Measurements from ENCODE around the gene UAP1L1.

The UAP1L1 gene

DNA sequence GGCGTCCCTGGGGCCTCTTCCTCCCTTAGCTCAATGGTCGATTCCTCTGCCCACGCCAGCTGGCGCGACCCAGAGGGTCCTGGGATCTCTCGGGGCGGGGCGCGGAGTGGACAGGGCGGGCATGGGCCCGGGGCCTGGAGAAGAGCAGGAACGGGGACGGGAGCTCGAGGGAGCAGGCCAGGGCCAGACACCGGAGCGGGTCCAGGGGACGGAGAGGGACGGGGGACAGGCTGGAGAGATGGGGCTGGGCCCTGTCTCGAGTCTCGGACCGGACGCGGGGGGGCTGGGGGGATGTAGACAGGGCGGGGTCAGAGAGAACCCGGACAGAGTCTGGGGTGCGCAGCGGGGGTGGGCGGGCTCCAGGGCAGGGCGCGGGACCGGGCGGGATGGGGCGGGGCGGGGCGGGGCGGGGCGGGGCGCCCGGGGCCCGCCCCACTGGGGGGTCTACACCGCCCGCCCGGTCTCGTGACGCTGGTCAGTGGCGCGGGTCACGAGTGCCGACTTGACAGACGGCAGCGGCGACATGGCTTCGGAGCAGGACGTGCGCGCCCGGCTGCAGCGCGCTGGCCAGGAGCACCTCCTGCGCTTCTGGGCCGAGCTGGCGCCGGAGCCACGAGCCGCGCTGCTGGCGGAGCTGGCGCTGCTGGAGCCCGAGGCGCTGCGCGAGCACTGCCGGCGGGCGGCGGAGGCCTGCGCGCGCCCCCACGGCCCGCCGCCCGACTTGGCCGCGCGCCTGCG is at the start of gene UAP1L1:
UAP1L1 (plus strand) TSS at position 508 of the 738 bp plus-strand sequence; CDS start at position 524, 16 bp downstream.
- Histone ChIP-seq H3K4me3 (replicated peaks; ENCODE audit: low read depth, low read length) (peak within 1 kb of the TSS; percentile 73), H3K36me3 (ENCODE audit: control insufficient read depth, insufficient read depth, low read length) (peaks cover 14% of the 10 kb centered on the region), H3K27me3 (replicated peaks; ENCODE audit: control insufficient read depth, insufficient read depth, low read length) (no peaks in the 10 kb centered on the region)
- TF ChIP-seq, protein P1, sequence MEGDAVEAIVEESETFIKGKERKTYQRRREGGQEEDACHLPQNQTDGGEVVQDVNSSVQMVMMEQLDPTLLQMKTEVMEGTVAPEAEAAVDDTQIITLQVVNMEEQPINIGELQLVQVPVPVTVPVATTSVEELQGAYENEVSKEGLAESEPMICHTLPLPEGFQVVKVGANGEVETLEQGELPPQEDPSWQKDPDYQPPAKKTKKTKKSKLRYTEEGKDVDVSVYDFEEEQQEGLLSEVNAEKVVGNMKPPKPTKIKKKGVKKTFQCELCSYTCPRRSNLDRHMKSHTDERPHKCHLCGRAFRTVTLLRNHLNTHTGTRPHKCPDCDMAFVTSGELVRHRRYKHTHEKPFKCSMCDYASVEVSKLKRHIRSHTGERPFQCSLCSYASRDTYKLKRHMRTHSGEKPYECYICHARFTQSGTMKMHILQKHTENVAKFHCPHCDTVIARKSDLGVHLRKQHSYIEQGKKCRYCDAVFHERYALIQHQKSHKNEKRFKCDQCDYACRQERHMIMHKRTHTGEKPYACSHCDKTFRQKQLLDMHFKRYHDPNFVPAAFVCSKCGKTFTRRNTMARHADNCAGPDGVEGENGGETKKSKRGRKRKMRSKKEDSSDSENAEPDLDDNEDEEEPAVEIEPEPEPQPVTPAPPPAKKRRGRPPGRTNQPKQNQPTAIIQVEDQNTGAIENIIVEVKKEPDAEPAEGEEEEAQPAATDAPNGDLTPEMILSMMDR (IDR thresholded peaks at IDR 0.05; ENCODE audit: insufficient read depth, low read length, poor library complexity, severe bottlenecking) = no peak
- DNase-seq (ENCODE audit: extremely low read depth, insufficient read length) = peak; percentile 77

DNA sequence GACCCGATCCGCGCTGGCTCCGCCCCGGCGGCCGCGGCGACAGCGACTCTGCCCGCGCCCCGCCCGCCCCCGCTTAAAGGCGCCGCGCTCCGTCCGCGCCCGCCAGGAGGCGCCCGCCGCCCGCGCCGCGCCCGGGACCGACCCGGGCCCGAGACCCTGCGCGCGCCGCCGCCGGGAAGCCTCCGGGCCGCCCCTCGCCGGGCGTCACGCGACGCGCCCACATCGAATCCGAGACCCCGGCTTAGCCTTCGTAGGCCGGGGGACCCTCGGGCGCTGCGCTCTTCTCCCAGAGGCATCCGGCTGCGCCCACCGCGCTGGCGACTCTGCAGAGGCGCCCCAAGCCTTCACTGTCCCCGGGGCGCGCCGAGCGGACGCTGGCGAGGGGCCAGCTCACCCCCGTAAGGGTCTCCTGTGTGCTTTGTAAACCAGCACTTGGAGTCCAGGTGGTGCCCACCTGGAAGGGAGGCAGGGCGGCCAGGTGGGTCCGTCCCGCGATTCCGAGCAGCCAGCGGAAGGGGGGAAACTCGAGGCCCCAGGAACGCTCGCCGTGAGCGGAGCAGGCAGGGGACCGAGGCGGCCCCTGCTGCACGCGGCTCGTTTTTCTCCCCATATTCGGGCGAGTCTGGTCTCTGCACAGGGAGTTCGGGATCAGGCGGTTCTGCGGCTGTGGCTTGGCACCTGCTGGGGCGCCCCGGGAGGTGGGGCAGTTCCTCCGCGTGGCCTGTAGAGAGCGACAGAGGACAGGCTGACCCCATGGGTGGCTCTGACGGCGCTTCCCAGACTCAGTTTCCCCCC is 48.9 kb upstream of the UAP1L1 start:
- TF ChIP-seq, protein P1 (IDR thresholded peaks at IDR 0.05; ENCODE audit: insufficient read depth, low read length, poor library complexity, severe bottlenecking) = peak; percentile 65
- Histone ChIP-seq H3K36me3 (ENCODE audit: control insufficient read depth, insufficient read depth, low read length) (no peaks in the 10 kb centered on the region), H3K27me3 (replicated peaks; ENCODE audit: control insufficient read depth, insufficient read depth, low read length) (no peaks in the 10 kb centered on the region; the same call in 1 of the 2 replicates), H3K4me3 (replicated peaks; ENCODE audit: low read depth, low read length) (peak overlapping the region; percentile 55)
- DNase-seq (ENCODE audit: extremely low read depth, insufficient read length) = peak; percentile 70

GRCh38 chr9:137029058-137029936 is 48.0 kb upstream of the UAP1L1 start:
- DNase-seq (ENCODE audit: extremely low read depth, insufficient read length) = peak; percentile 82
- Histone ChIP-seq H3K27me3 (replicated peaks; ENCODE audit: control insufficient read depth, insufficient read depth, low read length) (no peaks in the 10 kb centered on the region; the same call in 1 of the 2 replicates), H3K4me3 (replicated peaks; ENCODE audit: low read depth, low read length) (no peak overlapping the region; the same call in 1 of the 2 replicates), H3K36me3 (ENCODE audit: control insufficient read depth, insufficient read depth, low read length) (no peaks in the 10 kb centered on the region)
- TF ChIP-seq, protein P1 (IDR thresholded peaks at IDR 0.05; ENCODE audit: insufficient read depth, low read length, poor library complexity, severe bottlenecking) = peak; percentile 98

- Histone ChIP-seq H3K4me3 (replicated peaks; ENCODE audit: low read depth, low read length) (peak overlapping the region; percentile 43), H3K36me3 (ENCODE audit: control insufficient read depth, insufficient read depth, low read length) (no peaks in the 10 kb centered on the region), H3K27me3 (replicated peaks; ENCODE audit: control insufficient read depth, insufficient read depth, low read length) (no peaks in the 10 kb centered on the region; the same call in 1 of the 2 replicates)
- TF ChIP-seq, protein P1 (IDR thresholded peaks at IDR 0.05; ENCODE audit: insufficient read depth, low read length, poor library complexity, severe bottlenecking) = peak; percentile 0
- DNase-seq (ENCODE audit: extremely low read depth, insufficient read length) = peak; percentile 48
Observed at GRCh38 chr9:137030006-137030405, 47.3 kb upstream of the UAP1L1 start.

All from GM06990 (cell line).